ENCODE measurements around the gene GLDN.

Gene GLDN

DNA sequence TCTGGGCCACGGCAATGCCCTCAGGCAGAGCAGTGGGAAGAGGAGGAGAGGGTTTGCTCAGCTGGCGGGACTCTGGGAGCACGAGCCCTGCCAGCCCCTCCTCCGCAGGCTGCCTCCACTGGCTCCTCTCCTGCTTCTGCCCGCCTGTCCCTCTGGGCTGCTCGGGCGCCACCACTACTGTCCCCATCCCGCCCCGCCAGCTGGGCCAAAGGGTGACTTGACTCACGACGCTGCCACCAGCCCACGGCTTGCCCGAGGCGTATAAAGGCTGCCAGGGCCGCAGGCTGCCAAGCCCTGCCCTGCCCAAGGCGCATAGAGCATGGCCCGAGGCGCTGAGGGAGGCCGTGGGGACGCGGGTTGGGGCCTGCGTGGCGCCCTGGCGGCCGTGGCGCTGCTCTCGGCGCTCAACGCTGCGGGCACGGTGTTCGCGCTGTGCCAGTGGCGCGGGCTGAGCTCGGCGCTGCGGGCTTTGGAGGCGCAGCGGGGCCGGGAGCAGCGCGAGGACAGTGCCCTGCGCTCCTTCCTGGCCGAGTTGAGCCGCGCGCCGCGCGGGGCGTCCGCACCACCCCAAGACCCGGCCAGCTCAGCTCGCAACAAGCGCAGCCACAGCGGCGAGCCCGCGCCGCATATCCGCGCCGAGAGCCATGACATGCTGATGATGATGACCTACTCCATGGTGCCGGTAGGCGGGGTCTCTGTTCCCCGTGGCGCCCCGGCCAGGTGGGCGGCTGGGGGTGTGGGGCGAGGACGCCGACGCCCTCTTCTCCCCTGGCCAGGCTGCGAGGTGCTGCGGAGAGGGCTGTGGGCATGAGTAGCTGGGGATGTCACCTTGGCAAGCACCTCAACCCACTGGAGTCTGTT lies at the start of gene GLDN:
Gene GLDN, plus strand, starts transcription at position 290 of the 861 bp plus-strand sequence. Its CDS starts 30 bp downstream, at position 320.
- FAIRE-seq (no peak), DNase-seq (ENCODE audit: insufficient read length, low spot score) (no peak)
- no peak for TF ChIP-seq POLR2A (IDR thresholded peaks at IDR 0.05; ENCODE audit: low read depth, low read length)

DNA sequence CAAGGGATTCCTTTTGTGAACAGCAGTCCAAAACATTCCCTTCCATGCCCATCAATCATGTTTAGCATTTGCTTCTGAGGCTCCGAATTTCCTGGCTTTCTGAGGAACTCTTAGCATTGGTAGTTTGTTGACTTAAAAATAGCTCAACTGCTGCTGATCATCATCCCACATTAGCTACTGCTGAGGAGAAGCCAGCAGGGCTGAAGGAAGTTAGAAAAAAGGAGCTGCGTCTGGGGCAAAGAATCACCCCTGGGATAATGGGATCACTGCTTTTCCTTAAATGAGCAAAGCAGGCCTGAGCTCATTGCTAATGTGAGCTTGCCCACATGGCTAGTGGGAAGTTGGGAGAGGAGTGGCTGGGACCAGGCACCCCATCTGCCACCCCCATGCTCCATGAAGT lies 42.8 kb upstream of the GLDN start:
- DNase-seq (ENCODE audit: insufficient read length, low spot score) (no peak), FAIRE-seq (no peak)
- TF ChIP-seq POLR2A (IDR thresholded peaks at IDR 0.05; ENCODE audit: low read depth, low read length) = no peak

GRCh38 chr15:51299187-51300015 lies 42.1 kb upstream of the GLDN start:
- TF ChIP-seq POLR2A (IDR thresholded peaks at IDR 0.05; ENCODE audit: low read depth, low read length) = no peak
- no peak for DNase-seq (ENCODE audit: insufficient read length, low spot score)
- no peak for FAIRE-seq

DNA sequence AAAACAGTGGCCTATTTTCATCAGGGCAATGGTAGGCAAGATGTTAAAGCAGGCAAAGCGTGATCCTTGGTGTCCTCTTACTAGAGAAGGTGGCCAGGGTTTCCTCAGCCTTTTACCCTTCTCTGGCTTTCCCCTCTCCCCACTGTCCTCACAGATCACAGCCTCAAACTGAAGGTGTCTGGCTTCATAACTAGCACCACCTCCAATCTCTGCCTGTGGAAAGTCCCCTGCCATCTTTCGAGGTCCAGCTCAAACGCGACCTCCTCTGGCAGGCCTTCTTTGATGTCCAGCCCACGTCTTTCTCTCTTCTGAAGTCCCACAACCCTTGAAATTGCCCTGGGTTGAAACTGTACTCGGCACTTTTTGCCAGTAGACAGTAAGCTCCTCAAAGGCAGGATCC lies 39.0 kb upstream of the GLDN start:
- FAIRE-seq (no peak), DNase-seq (ENCODE audit: insufficient read length, low spot score) (no peak)
- no peak for TF ChIP-seq POLR2A (IDR thresholded peaks at IDR 0.05; ENCODE audit: low read depth, low read length)

DNA sequence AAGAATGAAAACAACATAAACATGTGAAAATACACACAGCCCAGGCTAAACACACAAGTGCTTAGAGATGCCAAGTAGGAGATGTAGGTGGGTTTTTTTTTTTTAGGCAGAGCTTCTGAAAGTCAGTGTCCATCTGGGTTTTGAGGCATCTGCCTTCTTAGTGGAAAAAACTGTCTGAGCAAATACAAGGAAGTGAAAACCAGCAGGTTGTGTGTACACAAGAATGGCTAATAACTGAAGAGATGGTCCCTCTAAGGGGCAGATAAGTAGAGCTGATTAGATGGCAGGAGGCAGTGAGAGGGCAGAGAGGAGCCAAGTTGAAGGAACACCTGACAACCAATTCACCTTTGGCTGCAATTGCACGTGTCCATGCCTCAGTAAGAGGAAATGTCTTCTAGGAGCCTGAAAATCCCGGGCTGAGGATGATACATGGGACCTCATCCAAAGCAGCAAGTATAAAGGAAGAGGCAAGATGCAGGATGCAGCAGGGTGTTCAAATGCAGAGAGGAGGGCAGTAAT lies 37.9 kb upstream of the GLDN start:
- no peak for TF ChIP-seq POLR2A (IDR thresholded peaks at IDR 0.05; ENCODE audit: low read depth, low read length)
- FAIRE-seq (no peak), DNase-seq (ENCODE audit: insufficient read length, low spot score) (no peak)

GRCh38 chr15:51307325-51307724 lies 34.1 kb upstream of the GLDN start:
- no peak for DNase-seq (ENCODE audit: insufficient read length, low spot score)
- no peak for TF ChIP-seq POLR2A (IDR thresholded peaks at IDR 0.05; ENCODE audit: low read depth, low read length)
- no peak for FAIRE-seq

- DNase-seq (ENCODE audit: insufficient read length, low spot score) (no peak), FAIRE-seq (no peak)
- no peak for TF ChIP-seq POLR2A (IDR thresholded peaks at IDR 0.05; ENCODE audit: low read depth, low read length)
These were observed 33.6 kb upstream of the GLDN start for GRCh38 chr15:51307811-51308210.

- no peak for TF ChIP-seq POLR2A (IDR thresholded peaks at IDR 0.05; ENCODE audit: low read depth, low read length)
- DNase-seq (ENCODE audit: insufficient read length, low spot score) (no peak), FAIRE-seq (no peak)
These were observed 31.4 kb upstream of the GLDN start for GRCh38 chr15:51310064-51310463.

DNA sequence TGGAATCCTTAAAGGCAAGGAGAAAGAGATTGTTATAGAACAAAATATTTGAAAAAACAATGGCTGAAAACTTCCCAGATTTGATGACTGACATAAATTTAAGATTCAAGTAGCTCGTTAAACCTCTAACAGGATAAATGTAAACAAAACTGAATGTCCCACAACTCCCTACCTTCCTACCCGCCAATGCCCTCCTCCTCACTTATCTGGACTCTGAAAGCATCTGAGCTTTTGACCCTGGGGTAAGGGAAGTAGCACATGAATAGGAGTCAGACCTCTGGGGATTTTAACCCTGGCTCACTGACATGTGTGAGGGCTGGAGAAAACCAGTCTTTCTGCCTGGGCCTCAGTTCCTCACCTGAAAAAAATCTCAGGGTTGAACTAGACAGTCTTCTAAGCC lies 29.9 kb upstream of the GLDN start:
- DNase-seq (ENCODE audit: insufficient read length, low spot score) (no peak), FAIRE-seq (no peak)
- no peak for TF ChIP-seq POLR2A (IDR thresholded peaks at IDR 0.05; ENCODE audit: low read depth, low read length)

GRCh38 chr15:51312166-51313073 lies 29.0 kb upstream of the GLDN start:
- DNase-seq (ENCODE audit: insufficient read length, low spot score) (no peak), FAIRE-seq (no peak)
- no peak for TF ChIP-seq POLR2A (IDR thresholded peaks at IDR 0.05; ENCODE audit: low read depth, low read length)

DNA sequence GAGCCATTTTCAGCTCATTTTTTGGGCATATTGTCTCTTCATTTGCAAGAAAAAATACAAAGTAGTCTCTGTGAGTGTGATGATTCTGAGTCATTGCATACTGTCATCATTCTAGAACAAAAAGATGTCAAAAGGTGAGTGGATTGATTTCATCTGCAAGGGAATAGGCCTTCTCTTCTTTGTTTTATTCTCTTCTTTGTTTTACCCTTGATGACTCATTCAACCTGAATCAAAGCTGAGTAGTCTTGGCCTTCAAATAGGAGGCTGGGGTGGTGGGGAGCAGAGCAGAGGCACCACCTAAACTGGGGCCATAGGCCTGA lies 28.4 kb upstream of the GLDN start:
- no peak for TF ChIP-seq POLR2A (IDR thresholded peaks at IDR 0.05; ENCODE audit: low read depth, low read length)
- FAIRE-seq (no peak), DNase-seq (ENCODE audit: insufficient read length, low spot score) (no peak)

GRCh38 chr15:51313644-51314280 lies 27.7 kb upstream of the GLDN start:
- TF ChIP-seq POLR2A (IDR thresholded peaks at IDR 0.05; ENCODE audit: low read depth, low read length) = no peak
- FAIRE-seq (no peak), DNase-seq (ENCODE audit: insufficient read length, low spot score) (no peak)
